ENCODE data around the gene GPRC5B.
A peak's percentile ranks its signal among the peaks of the same experiment; 100 is the strongest.

- TF ChIP-seq CTCF (conservative IDR thresholded peaks at IDR 0.05) (peak; percentile 90), ZFX (IDR thresholded peaks at IDR 0.05) (no peak)
Observed at GRCh38 chr16:19898924-19899604, 14.4 kb upstream of the GPRC5B start.
